ENCODE measurements around the gene FHL2.

Gene FHL2

DNA sequence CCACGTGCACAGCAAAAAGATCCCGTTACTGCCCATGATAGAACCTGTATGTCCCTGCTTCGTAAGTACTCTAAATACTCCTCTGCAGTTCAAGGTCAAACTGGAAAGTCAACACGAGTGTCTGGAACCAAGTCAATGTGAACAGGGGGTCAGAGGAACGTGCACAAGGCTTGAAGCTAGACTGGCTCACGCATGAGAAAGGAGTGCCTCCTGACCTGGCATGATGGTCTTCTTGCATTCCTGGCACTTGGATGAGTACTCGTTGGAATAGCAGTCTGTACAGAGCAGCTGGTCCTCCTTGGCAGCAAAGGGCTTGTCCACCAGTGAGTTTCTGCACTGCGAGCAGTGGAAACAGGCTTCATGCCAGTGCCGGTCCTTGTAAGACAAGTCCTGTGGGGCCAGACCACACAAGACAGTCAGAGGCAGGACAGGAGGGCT lies 25.5 kb downstream of the FHL2 start:
- no peak for TF ChIP-seq HDGF (IDR thresholded peaks at IDR 0.05; ENCODE audit: borderline replicate concordance)
- TF ChIP-seq FOXK2 (IDR thresholded peaks at IDR 0.05) = no peak
- no peak for TF ChIP-seq ELF4 (IDR thresholded peaks at IDR 0.05)
- no peak for DNase-seq (ENCODE audit: extremely low spot score)
- CTCF ChIA-PET = no interaction called here
- POLR2A ChIA-PET = no interaction called here

DNA sequence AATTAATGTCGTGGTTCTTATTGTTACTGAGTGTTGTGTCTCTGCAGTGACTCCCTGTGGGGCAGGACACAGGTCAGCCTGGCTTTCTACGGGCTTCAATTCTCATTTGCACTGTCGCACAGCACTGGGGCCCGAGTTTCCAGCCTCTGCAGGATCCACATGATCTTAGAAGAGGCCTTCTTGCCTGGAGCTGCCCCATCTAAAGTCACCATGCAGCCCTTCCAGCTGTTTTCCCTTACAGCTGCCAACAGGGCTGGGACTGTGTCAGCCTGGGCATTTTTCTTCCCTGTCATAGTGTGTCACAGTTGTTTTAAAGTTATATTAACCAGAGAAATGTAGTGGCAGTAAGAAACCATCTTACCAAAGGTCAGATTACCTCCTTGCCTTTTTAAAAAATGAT lies 27.0 kb downstream of the FHL2 start:
- CTCF ChIA-PET = interaction anchor here (1.0 kb wide), 1 partner anchor 33 kb away, joined by 3 read pairs; no protein-coding TSS in a partner anchor
- TF ChIP-seq ELF4 (IDR thresholded peaks at IDR 0.05) (no peak), FOXK2 (IDR thresholded peaks at IDR 0.05) (no peak), NFRKB (IDR thresholded peaks at IDR 0.05) (no peak), LEF1 (IDR thresholded peaks at IDR 0.05; ENCODE audit: borderline replicate concordance) (no peak), FOXM1 (IDR thresholded peaks at IDR 0.05; ENCODE audit: borderline replicate concordance) (no peak), HDGF (IDR thresholded peaks at IDR 0.05; ENCODE audit: borderline replicate concordance) (no peak), BHLHE40 (IDR thresholded peaks at IDR 0.05; ENCODE audit: borderline replicate concordance) (no peak), TARDBP (IDR thresholded peaks at IDR 0.05) (no peak), L3MBTL2 (conservative IDR thresholded peaks at IDR 0.05) (no peak)
- TF ChIP-seq, protein P1, sequence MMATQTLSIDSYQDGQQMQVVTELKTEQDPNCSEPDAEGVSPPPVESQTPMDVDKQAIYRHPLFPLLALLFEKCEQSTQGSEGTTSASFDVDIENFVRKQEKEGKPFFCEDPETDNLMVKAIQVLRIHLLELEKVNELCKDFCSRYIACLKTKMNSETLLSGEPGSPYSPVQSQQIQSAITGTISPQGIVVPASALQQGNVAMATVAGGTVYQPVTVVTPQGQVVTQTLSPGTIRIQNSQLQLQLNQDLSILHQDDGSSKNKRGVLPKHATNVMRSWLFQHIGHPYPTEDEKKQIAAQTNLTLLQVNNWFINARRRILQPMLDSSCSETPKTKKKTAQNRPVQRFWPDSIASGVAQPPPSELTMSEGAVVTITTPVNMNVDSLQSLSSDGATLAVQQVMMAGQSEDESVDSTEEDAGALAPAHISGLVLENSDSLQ (IDR thresholded peaks at IDR 0.05) = no peak
- no peak for DNase-seq (ENCODE audit: extremely low spot score)
- POLR2A ChIA-PET = no interaction called here

DNA sequence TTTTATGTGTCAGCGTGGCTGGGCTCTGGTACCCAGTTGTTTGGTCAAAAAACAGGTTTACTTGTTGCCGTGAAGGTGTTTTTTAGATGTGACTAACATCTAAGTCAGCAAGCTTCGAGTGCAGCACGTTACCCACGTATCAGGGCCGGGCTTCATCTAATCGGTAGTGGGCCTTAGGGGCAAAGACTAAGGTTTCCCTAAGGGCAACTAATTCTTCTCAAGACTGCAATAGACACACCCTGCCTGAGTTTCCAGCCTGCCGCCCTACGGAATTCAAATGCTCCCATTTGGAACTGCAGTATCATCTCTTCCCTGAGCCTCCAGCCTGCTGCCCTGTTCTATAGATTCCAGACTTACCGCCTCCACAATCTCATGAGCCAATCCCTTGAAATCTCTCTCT lies 27.7 kb downstream of the FHL2 start:
- no peak for DNase-seq (ENCODE audit: extremely low spot score)
- ChIA-PET POLR2A (no interaction called here), CTCF (interaction anchor here (1.0 kb wide), 1 partner anchor 33 kb away, joined by 3 read pairs; no protein-coding TSS in a partner anchor)
- no peak for TF ChIP-seq TARDBP (IDR thresholded peaks at IDR 0.05)

DNA sequence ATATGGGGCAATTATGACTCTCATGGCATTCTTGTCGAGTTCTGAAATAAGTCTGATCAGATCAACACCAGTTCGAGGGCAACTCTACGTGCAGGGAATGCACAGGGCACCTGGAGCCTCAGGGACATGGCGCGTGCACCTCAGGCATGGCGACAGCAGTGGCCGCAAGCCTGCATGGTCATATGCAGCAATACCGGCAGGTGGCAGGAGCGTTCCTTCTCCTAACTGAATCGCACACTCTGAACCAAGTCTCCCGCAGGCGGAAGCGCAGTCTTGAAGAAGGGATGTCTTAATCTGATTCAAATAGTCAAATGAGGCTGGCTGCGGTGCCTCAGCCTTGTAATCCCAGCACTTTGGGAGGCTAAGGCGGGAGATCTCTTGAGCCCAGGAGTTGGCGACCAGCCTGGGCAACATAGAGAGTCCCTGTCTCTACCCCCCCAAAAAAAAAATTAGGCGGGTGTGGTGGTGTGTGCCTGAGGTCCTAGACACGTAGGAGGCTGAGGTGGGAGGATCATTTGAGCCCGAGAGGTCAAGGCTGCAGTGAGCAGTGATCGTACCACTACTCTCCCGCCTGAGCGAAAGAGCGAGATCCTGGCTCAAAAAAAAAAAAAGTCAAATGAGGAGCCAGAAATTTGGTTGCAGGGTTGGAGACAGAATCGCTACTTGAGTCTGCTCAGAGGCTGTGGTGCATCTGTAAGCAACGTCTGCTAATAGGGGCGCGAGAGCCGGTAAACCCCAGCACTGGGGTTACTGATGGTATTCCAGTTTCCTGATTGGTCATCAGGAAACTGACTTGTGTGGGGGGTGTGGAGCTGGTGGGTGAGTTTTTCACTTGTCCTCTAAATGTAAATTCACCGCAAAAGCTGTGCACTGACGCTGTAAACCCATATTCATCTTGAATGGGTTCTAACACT lies 28.8 kb downstream of the FHL2 start:
- POLR2A ChIA-PET = no interaction called here
- DNase-seq (ENCODE audit: extremely low spot score) = peak; percentile 85
- TF ChIP-seq ARNT (IDR thresholded peaks at IDR 0.05) = no peak
- TF ChIP-seq NFRKB (IDR thresholded peaks at IDR 0.05) = no peak
- TF ChIP-seq SP1 (IDR thresholded peaks at IDR 0.05) = no peak
- no peak for TF ChIP-seq CTBP1 (IDR thresholded peaks at IDR 0.05; ENCODE audit: borderline replicate concordance)
- CTCF ChIA-PET = interaction anchor here (1.2 to 1.6 kb wide), 2 partner anchors 9 to 151 kb away, joined by 3 to 13 read pairs; no protein-coding TSS in a partner anchor

DNA sequence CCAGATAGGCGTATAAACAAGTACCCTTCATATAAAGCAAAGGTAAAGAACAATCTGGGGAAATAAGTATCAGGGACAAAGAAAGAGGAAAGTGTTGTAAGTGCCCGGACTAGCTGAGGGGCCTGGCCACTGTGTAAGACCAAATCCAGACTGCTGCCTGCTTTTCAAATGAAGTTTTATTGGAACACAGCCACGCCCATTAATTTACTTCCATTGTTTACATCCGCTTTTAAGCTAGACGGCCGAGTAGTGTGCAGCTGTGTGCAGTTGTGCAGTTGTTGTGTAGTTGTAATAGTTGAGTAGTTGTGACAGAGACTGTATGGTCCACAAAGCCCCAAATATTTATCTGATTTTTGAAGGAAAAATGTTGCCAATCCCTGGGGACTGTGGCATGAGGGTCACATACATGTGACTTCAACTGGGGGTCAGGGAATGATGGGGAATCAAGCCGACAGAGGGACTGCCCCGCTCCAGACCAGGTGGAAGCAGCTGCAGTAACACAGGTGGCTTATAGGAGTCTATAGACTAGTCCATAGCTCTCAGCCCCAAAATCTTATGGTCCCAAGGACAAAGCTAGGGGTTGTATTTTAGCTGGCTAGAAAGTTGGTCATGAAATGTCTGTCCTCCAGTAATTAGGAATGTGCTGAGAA lies 30.0 kb downstream of the FHL2 start:
- ChIA-PET CTCF (interaction anchor here (1.2 to 2.3 kb wide), 3 partner anchors 10 to 152 kb away, joined by 3 to 13 read pairs (median 6); no protein-coding TSS in a partner anchor), POLR2A (no interaction called here)
- no peak for TF ChIP-seq CTBP1 (IDR thresholded peaks at IDR 0.05; ENCODE audit: borderline replicate concordance)
- TF ChIP-seq FOXK2 (IDR thresholded peaks at IDR 0.05) = no peak
- TF ChIP-seq FOXM1 (IDR thresholded peaks at IDR 0.05; ENCODE audit: borderline replicate concordance) = no peak
- DNase-seq (ENCODE audit: extremely low spot score) = no peak

DNA sequence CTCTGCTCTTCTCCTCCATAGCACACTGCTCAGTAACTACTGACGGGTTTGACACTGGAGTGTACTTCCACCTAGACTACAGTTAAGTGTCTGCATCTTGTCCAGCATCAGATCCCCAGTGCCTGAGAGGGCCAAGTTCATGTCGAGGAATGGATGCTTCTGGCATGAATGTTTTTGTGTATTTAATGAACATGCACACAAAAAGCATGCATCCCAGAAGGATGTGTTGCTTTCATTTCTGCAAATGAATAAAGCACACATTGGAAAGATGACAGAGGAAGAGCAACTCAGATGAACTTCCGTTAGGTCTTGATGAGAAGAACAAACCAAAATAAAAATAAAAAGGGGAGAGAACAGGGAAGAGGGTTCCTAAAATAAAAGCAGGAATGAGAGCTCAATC lies 33.6 kb downstream of the FHL2 start:
- CTCF ChIA-PET = interaction anchor here (0.6 to 1.0 kb wide), 2 partner anchors 105 to 156 kb away, joined by 4 to 5 read pairs; no protein-coding TSS in a partner anchor
- DNase-seq (ENCODE audit: extremely low spot score) = no peak
- no peak for TF ChIP-seq FOXM1 (IDR thresholded peaks at IDR 0.05; ENCODE audit: borderline replicate concordance)
- no peak for TF ChIP-seq ELF4 (IDR thresholded peaks at IDR 0.05)
- no peak for TF ChIP-seq L3MBTL2 (conservative IDR thresholded peaks at IDR 0.05)
- TF ChIP-seq NFRKB (IDR thresholded peaks at IDR 0.05) = no peak
- TF ChIP-seq BHLHE40 (IDR thresholded peaks at IDR 0.05; ENCODE audit: borderline replicate concordance) = no peak
- no peak for TF ChIP-seq ARNT (IDR thresholded peaks at IDR 0.05)
- TF ChIP-seq SP1 (IDR thresholded peaks at IDR 0.05) = no peak
- POLR2A ChIA-PET = no interaction called here

DNA sequence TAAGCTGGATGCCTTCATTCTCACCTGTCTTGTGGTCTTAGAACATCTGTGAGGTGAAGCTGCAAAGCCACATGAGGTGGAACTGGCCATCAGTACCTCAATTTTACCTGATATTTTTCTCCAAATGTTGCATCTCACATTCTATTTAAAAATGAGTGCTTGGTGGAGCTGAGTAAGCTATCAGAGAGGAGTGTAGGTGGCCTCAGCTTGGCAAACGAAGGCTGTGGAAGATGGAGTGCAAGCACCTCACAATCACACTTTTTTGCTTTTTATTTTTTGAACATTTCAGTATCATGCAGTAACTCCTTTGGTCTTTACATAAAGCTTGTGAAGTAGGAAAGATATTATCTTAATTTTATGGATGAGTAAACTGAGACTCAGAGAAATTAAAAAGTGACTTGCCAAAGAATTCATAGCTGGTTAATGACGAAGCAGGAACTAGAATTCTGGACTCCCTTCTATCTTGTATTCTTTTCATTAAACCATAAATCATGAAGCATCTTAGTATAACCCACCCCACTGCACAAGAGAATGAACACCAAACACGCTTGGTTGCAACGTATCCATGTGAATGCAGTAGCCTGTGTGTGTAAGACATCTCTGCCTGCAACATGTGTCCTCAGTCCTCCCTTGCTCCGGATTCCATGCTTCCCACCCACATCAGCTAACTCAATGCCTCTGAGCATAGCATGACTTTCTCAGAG lies 34.3 kb downstream of the FHL2 start:
- ChIA-PET POLR2A (no interaction called here), CTCF (interaction anchor here (0.6 to 1.0 kb wide), 2 partner anchors 106 to 157 kb away, joined by 4 to 5 read pairs; no protein-coding TSS in a partner anchor)
- DNase-seq (ENCODE audit: extremely low spot score) = no peak
- no peak for TF ChIP-seq BHLHE40 (IDR thresholded peaks at IDR 0.05; ENCODE audit: borderline replicate concordance)
- no peak for TF ChIP-seq NFRKB (IDR thresholded peaks at IDR 0.05)
- TF ChIP-seq FOXA1 (IDR thresholded peaks at IDR 0.05) = no peak
- TF ChIP-seq FOXM1 (IDR thresholded peaks at IDR 0.05; ENCODE audit: borderline replicate concordance) = no peak
- no peak for TF ChIP-seq CTBP1 (IDR thresholded peaks at IDR 0.05; ENCODE audit: borderline replicate concordance)
- TF ChIP-seq ARNT (IDR thresholded peaks at IDR 0.05) = no peak
- no peak for TF ChIP-seq FOXK2 (IDR thresholded peaks at IDR 0.05)
- no peak for TF ChIP-seq SP1 (IDR thresholded peaks at IDR 0.05)
- no peak for TF ChIP-seq SUZ12 (IDR thresholded peaks at IDR 0.05)
- no peak for TF ChIP-seq HDGF (IDR thresholded peaks at IDR 0.05; ENCODE audit: borderline replicate concordance)
- no peak for TF ChIP-seq LEF1 (IDR thresholded peaks at IDR 0.05; ENCODE audit: borderline replicate concordance)
- no peak for TF ChIP-seq L3MBTL2 (conservative IDR thresholded peaks at IDR 0.05)
- no peak for TF ChIP-seq ZNF384 (IDR thresholded peaks at IDR 0.05)
- TF ChIP-seq, protein P1 (IDR thresholded peaks at IDR 0.05) = no peak
- TF ChIP-seq ELF4 (IDR thresholded peaks at IDR 0.05) = no peak
- no peak for TF ChIP-seq TARDBP (IDR thresholded peaks at IDR 0.05)
